GM10248 (cell line): ENCODE results near the gene C3orf52.

Source experiments
- CTCF ChIA-PET: fragments of 300-600 bp; sonication (Branson Sonifier 250); formaldehyde crosslinking; extraction: SDS; loops from one replicate; lab custom pipeline; 2021; ENCODE audit warnings: antibody characterized with exemption; lab: Yijun Ruan, JAX
- POLR2A ChIA-PET: fragments of 350-650 bp; sonication (Branson Sonifier 250); formaldehyde crosslinking; extraction: SDS; loops from one replicate; lab custom pipeline; 2020; ENCODE audit warnings: antibody characterized with exemption; lab: Yijun Ruan, JAX
- DNase-seq: peaks from one replicate; pipeline ENCODE4 v3.0.0; 2012; ENCODE audit errors: extremely low spot score
- TF ChIP-seq, protein P1 (sequence below): IDR thresholded peaks from 2 replicates; pipeline ENCODE4 v1.5.1; 2012; ENCODE audit warnings: mild to moderate bottlenecking, low read depth; ENCODE audit errors: extremely low read depth, missing control alignments, control extremely low read depth

C3orf52 gene

DNA sequence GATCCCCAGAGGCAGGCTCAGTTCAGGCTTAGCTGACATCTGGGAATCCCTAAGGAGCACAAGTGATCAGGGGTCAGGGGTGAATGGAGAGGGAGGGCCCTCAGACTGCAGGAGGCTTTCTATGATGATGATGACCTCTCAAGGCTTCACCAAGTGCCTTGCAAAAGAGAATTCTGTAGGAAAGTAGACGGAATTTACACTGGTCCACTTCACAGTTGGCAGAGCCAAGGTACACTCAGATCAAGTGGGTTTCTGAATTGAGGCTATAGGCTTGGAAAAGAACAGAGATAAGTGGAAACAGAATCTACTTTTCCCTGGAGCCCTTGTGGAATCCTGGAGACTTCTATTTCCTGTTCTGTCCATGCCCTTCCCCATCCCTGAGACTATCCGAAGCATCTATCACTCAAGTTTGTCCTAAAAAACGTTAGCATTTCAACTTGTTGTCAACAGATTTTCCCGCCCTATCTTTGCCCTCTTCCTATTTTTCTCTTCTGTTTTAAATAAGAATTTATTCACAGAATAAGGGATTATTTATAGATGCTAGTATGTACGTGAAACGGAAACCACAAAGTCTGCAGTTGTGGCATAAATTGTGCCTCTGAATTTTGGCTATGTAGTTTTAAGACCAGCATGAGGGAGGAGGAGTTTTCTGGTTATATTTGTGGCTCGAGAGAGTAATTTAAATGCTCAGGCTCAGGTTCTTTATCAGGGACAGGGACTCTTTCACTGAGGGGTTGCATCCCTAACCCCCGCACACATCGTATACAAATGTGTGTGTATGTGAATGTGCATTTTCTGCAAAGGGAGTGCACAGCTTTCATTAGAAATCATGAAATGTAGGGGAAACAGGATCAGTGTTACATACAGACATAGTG is 34.0 kb downstream of the C3orf52 start:
- POLR2A ChIA-PET = interaction anchor here (1.1 to 1.6 kb wide), 2 partner anchors 9 to 1646 kb away, joined by 4 to 5 read pairs; no protein-coding TSS in a partner anchor

DNA sequence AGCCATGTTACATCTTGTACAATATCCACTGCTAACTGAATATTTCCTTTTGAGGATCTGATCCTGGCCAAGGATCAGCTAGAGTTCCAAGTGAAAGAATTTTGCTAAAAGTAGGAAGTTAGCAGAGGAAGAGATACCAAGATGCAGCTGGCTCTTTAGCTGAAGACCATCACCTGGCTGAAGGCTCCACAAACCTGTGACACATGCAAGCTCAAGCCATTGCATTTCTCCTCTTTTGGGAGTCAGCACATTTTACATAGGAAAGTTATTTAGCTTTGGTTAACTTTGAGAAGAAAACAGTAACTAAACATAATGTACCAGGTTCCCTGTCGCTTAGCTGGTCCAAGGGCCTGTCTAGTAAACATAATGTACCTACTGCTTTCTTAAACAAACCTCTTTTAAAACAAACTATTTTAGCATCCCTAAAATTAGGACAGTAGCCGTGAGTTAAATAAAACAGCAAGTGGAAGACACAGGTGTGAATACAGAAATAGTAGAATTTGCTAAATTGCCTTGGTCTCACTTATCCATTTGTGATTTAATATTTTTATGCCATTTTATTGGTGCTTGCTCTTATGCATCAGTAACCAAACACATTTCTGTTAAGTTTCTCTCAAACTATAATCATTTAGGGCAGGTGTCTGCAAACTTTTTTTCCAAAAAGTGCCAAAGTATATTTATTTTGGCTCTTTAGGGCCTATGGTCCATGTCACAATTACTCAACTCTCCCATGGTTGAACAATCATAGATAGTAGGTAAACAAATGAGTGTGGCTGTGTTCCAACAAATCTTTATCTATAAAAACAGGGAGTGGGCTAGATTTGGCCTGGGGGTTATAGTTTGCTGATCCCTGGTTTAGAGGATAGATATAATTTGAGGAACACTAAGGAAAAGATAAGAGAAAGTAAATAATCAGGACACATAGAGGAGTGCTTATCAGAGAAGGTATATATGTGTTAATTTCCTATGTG is 35.7 kb downstream of the C3orf52 start:
- CTCF ChIA-PET = interaction anchor here (1.0 to 3.8 kb wide), 4 partner anchors 10 to 409 kb away, joined by 3 to 33 read pairs (median 8); no protein-coding TSS in a partner anchor
- DNase-seq = no peak
- POLR2A ChIA-PET = interaction anchor here (1.7 kb wide), 1 partner anchor 7 kb away, joined by 11 read pairs; no protein-coding TSS in a partner anchor
- TF ChIP-seq, protein P1, sequence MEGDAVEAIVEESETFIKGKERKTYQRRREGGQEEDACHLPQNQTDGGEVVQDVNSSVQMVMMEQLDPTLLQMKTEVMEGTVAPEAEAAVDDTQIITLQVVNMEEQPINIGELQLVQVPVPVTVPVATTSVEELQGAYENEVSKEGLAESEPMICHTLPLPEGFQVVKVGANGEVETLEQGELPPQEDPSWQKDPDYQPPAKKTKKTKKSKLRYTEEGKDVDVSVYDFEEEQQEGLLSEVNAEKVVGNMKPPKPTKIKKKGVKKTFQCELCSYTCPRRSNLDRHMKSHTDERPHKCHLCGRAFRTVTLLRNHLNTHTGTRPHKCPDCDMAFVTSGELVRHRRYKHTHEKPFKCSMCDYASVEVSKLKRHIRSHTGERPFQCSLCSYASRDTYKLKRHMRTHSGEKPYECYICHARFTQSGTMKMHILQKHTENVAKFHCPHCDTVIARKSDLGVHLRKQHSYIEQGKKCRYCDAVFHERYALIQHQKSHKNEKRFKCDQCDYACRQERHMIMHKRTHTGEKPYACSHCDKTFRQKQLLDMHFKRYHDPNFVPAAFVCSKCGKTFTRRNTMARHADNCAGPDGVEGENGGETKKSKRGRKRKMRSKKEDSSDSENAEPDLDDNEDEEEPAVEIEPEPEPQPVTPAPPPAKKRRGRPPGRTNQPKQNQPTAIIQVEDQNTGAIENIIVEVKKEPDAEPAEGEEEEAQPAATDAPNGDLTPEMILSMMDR = no peak

More for the DNA sequence above, 34.0 kb downstream of the C3orf52 start:
- CTCF ChIA-PET = interaction anchor here (0.9 to 1.5 kb wide), 3 partner anchors 9 to 16 kb away, joined by 3 read pairs; partner anchors contain the start of gene GCSAM
- no peak for DNase-seq
- TF ChIP-seq, protein P1 = no peak

DNA sequence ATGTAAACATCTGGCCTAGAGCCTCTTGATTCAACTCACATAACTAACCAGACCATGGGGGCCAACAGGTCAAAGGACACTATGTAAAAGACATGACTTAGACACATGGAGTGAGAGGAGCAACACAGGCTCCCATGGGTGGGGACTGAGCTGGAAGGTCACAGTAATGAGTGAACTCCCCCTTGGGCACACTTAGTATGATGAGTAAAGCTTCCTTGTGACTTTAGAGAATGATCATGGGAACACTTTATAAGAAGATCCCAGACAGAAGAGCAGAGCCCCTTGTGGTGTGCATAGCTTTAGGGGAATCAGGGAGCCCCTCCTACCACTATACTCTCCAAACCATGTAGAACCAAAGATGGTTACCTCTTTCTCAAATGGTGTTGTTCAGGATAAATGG is 36.7 kb downstream of the C3orf52 start:
- CTCF ChIA-PET = interaction anchor here (1.3 to 3.8 kb wide), 3 partner anchors 10 to 14 kb away, joined by 8 to 33 read pairs (median 12); partner anchors contain the start of gene GCSAM
- no peak for DNase-seq
- TF ChIP-seq, protein P1 = no peak
- POLR2A ChIA-PET = interaction anchor here (1.3 to 1.7 kb wide), 2 partner anchors 8 to 11 kb away, joined by 4 to 11 read pairs; no protein-coding TSS in a partner anchor

DNA sequence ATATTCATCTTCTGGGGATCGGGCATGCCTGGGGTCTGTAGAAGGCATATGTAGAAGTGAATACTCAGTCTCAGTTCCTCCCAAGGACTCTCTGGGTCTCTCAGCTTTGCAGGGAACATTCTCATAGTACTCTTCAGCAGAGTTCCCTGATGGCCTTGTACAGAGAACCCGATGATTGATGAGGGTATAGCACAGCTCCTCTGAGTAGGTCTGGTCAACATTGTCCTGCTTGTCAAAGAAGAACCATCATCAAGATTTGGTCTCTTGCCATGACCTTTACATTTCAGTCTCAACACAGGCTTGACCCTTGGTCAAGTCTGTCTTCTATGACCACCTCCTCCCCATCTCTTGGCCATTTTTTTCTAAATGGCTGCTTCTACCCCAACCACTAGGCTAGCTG is 37.4 kb downstream of the C3orf52 start:
- no peak for DNase-seq
- ChIA-PET POLR2A (interaction anchor here (1.3 to 1.7 kb wide), 2 partner anchors 9 to 12 kb away, joined by 4 to 11 read pairs; no protein-coding TSS in a partner anchor), CTCF (interaction anchor here (1.3 to 3.8 kb wide), 3 partner anchors 9 to 13 kb away, joined by 8 to 33 read pairs (median 12); partner anchors contain the start of gene GCSAM)
- TF ChIP-seq, protein P1 = no peak

DNA sequence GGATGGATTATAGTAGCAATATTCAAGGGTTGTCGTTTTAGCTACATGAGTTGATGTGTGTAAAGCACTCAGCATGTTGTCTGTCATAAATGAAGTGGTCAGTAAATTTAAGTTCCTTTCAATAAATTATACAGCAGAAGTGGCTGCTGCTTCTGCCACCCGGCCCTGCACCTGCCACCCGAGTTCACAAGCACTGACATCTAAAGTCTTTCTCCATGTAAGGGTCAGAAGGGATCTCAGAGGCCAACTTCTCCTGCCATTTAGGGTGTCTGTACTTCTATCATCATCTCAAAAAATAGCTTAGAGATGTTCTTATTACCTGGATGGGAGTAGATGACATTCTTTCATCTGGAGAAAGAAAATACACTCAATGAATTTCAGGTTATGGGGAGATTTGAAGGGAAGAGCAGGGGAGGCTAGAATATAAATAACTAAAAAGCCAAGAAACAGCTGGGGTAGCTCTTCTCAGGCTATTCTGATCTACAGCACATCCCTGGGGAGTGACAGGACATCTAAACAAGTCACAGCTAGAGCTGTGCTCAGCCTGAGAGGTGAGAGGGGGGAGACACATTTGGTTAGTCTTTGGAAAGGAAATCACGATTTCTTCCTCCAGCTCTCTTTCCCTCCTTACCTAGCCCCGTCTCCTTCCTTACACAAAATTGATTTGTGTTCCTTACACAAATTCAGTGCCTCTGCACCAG is 38.9 kb downstream of the C3orf52 start:
- ChIA-PET POLR2A (interaction anchor here (0.8 to 2.1 kb wide), 2 partner anchors 10 to 13 kb away, joined by 3 to 7 read pairs; no protein-coding TSS in a partner anchor), CTCF (interaction anchor here (1.2 to 10.8 kb wide), 5 partner anchors 8 to 394 kb away, joined by 3 to 94 read pairs (median 12); partner anchors contain the start of gene GCSAM)
- TF ChIP-seq, protein P1 = no peak
- DNase-seq = no peak
